RWPE2 (cell line): Measurements from ENCODE around the gene FAM180A.

Experiments used
- ATAC-seq: fragments of 200-7000 bp; cut with Tn5 transposase; 3 replicates; pipeline ENCODE4 v1.9.1; 2021; ENCODE audit warnings: low read depth
- DNase-seq: peaks from one replicate; pipeline ENCODE4 v3.0.0-alpha.2; 2020; ENCODE audit warnings: low spot score
- H3K27ac ChIP-seq: fragments of 450-650 bp; 2 replicates; pipeline ENCODE4 v1.5.1; 2017; ENCODE audit warnings: mild to moderate bottlenecking; ENCODE audit not compliant: poor library complexity, severe bottlenecking
- H3K27me3 ChIP-seq: fragments of 250-450 bp; sonication (Bioruptor Pico); 2 replicates; pipeline ENCODE4 v1.5.1; 2021; ENCODE audit warnings: mild to moderate bottlenecking, moderate library complexity; ENCODE audit not compliant: insufficient read depth, poor library complexity, severe bottlenecking
- H3K36me3 ChIP-seq: fragments of 250-450 bp; sonication (Bioruptor Pico); 2 replicates; pipeline ENCODE4 v1.5.1; 2020; ENCODE audit warnings: low read depth, mild to moderate bottlenecking, moderate library complexity
- H3K4me1 ChIP-seq: fragments of 250-450 bp; sonication (Bioruptor Pico); 2 replicates; pipeline ENCODE4 v1.5.1; 2021; ENCODE audit warnings: mild to moderate bottlenecking, moderate library complexity; ENCODE audit not compliant: insufficient read depth, poor library complexity, severe bottlenecking
- H3K4me3 ChIP-seq: fragments of 250-450 bp; sonication (Bioruptor Pico); 2 replicates; pipeline ENCODE4 v1.5.1; 2021; ENCODE audit warnings: mild to moderate bottlenecking, moderate library complexity; ENCODE audit not compliant: severe bottlenecking
- H3K9me3 ChIP-seq: fragments of 250-450 bp; sonication (Bioruptor Pico); 2 replicates; pipeline ENCODE4 v1.5.1; 2021; ENCODE audit warnings: mild to moderate bottlenecking, moderate library complexity; ENCODE audit not compliant: severe bottlenecking
- CTCF ChIP-seq: fragments of 450-650 bp; IDR thresholded peaks from one replicate; pipeline ENCODE4 v1.5.1; 2017; ENCODE audit warnings: mild to moderate bottlenecking, moderate library complexity; ENCODE audit not compliant: poor library complexity, severe bottlenecking

FAM180A gene

GRCh38 chr7:135748770-135749169, at the start of gene FAM180A:
Gene FAM180A (minus strand): TSS chr7:135748813. CDS start chr7:135748580, 233 bp downstream.
- Histone ChIP-seq H3K9me3 (no peaks in the 10 kb centered on the region), H3K4me1 (peaks cover 27% of the 10 kb centered on the region), H3K27me3 (no peaks in the 10 kb centered on the region), H3K27ac (no peak within 1 kb of the TSS), H3K4me3 (no peak within 1 kb of the TSS), H3K36me3 (no peaks in the 10 kb centered on the region)
- ATAC-seq, result no peak
- DNase-seq, result no peak
- no peak for TF ChIP-seq CTCF

- Histone ChIP-seq H3K9me3 (no peaks in the 10 kb centered on the region), H3K4me3 (no peak overlapping the region), H3K4me1 (peaks cover 14% of the 10 kb centered on the region), H3K27ac (no peak overlapping the region), H3K27me3 (no peaks in the 10 kb centered on the region), H3K36me3 (no peaks in the 10 kb centered on the region)
- DNase-seq, result no peak
- no peak for ATAC-seq
- no peak for TF ChIP-seq CTCF
Observed at GRCh38 chr7:135798095-135798494, 49.5 kb upstream of the FAM180A start.

- Histone ChIP-seq H3K4me3 (no peak overlapping the region), H3K9me3 (no peaks in the 10 kb centered on the region), H3K27me3 (no peaks in the 10 kb centered on the region), H3K36me3 (no peaks in the 10 kb centered on the region), H3K27ac (no peak overlapping the region), H3K4me1 (peaks cover 8% of the 10 kb centered on the region)
- ATAC-seq (no peak), DNase-seq (no peak)
- no peak for TF ChIP-seq CTCF
Observed at GRCh38 chr7:135795846-135796570, 47.4 kb upstream of the FAM180A start.

- no peak for DNase-seq
- H3K27ac ChIP-seq, result no peak overlapping the region
- no peaks in the 10 kb centered on the region for H3K36me3 ChIP-seq
- H3K4me3 ChIP-seq, result no peak overlapping the region
- no peaks in the 10 kb centered on the region for H3K27me3 ChIP-seq
- H3K4me1 ChIP-seq, result peaks cover 8% of the 10 kb centered on the region
- no peak for TF ChIP-seq CTCF
- no peaks in the 10 kb centered on the region for H3K9me3 ChIP-seq
- ATAC-seq, result no peak
Observed at GRCh38 chr7:135793841-135794240, 45.2 kb upstream of the FAM180A start.

GRCh38 chr7:135792866-135793265, 44.3 kb upstream of the FAM180A start:
- DNase-seq (no peak), ATAC-seq (no peak)
- TF ChIP-seq CTCF, result no peak
- H3K27ac ChIP-seq, result no peak overlapping the region
- peaks cover 8% of the 10 kb centered on the region for H3K4me1 ChIP-seq
- no peak overlapping the region for H3K4me3 ChIP-seq
- H3K36me3 ChIP-seq, result no peaks in the 10 kb centered on the region
- no peaks in the 10 kb centered on the region for H3K27me3 ChIP-seq
- no peaks in the 10 kb centered on the region for H3K9me3 ChIP-seq
